SU-DHL-6 (cell line): ENCODE results near the gene LY6G6D.

Source experiments
- H2AFZ ChIP-seq: fragments of 200-600 bp; sonication (generic); 2 replicates; pipeline ENCODE4 v1.6.1; 2014; ENCODE audit warnings: low read depth, mild to moderate bottlenecking, moderate library complexity, mixed read lengths, antibody characterized with exemption, low read length; ENCODE audit not compliant: severe bottlenecking
- H3F3A ChIP-seq: fragments of 200-600 bp; shearing (Covaris generic); 2 replicates; pipeline ENCODE4 v1.6.0; 2016; ENCODE audit warnings: antibody characterized with exemption, mild to moderate bottlenecking; ENCODE audit not compliant: insufficient read depth
- H3K27ac ChIP-seq: fragments of 200-600 bp; sonication (generic); 2 replicates; pipeline ENCODE4 v1.5.1; 2016; ENCODE audit warnings: low read depth, mild to moderate bottlenecking, low read length, moderate library complexity, mixed read lengths
- H3K27me3 ChIP-seq: fragments of 200-600 bp; sonication (generic), shearing (Covaris generic); 2 replicates; pipeline ENCODE4 v1.6.0; 2014; ENCODE audit warnings: mild to moderate bottlenecking, low read length
- H3K36me3 ChIP-seq: fragments of 200-600 bp; sonication (generic); 2 replicates; pipeline ENCODE4 v1.6.1; 2014; ENCODE audit warnings: mild to moderate bottlenecking, low read length, mixed read lengths
- H3K4me2 ChIP-seq: fragments of 300-600, 200-600 bp; shearing (Covaris generic), sonication (generic); 2 replicates; pipeline ENCODE4 v1.6.0; 2014; ENCODE audit warnings: low read length, low read depth, mild to moderate bottlenecking; ENCODE audit not compliant: poor library complexity, severe bottlenecking
- H3K4me3 ChIP-seq: fragments of 200-600 bp; sonication (generic); 2 replicates; pipeline ENCODE4 v1.5.1; 2014; ENCODE audit warnings: antibody characterized with exemption, low read length, mild to moderate bottlenecking, mixed read lengths; ENCODE audit not compliant: insufficient read depth, poor library complexity, severe bottlenecking
- H3K79me2 ChIP-seq: fragments of 200-600 bp; sonication (generic); 2 replicates; pipeline ENCODE4 v1.6.1; 2014; ENCODE audit warnings: mild to moderate bottlenecking, low read length, moderate library complexity; ENCODE audit not compliant: insufficient read depth
- H3K9ac ChIP-seq: fragments of 200-600 bp; sonication (generic); 2 replicates; pipeline ENCODE4 v1.7.0; 2014; ENCODE audit warnings: mild to moderate bottlenecking, low read length
- H3K9me2 ChIP-seq: fragments of 200-600 bp; sonication (generic); replicated peaks from 2 replicates; pipeline ENCODE4 v1.6.1; 2014; ENCODE audit warnings: low read length; ENCODE audit not compliant: insufficient read depth
- H3K9me3 ChIP-seq: fragments of 200-600 bp; sonication (generic); 2 replicates; pipeline ENCODE4 v1.6.1; 2014; ENCODE audit warnings: low read length, mixed read lengths; ENCODE audit not compliant: insufficient read depth
- H4K20me1 ChIP-seq: fragments of 200-600 bp; sonication (generic); 2 replicates; pipeline ENCODE4 v1.6.1; 2014; ENCODE audit warnings: low read depth, mild to moderate bottlenecking, antibody characterized with exemption, low read length, moderate library complexity, mixed read lengths
- CTCF ChIP-seq: fragments of 200-600 bp; sonication (generic); IDR thresholded peaks from one replicate; pipeline ENCODE4 v1.5.1; 2017; ENCODE audit warnings: antibody characterized with exemption, mild to moderate bottlenecking, low read length, moderate library complexity; ENCODE audit not compliant: insufficient read depth, poor library complexity, severe bottlenecking
- EZH2phosphoT487 ChIP-seq: fragments of 200-600 bp; sonication (generic), shearing (Covaris generic); conservative IDR thresholded peaks from 2 replicates; pipeline ENCODE4 v1.6.1; 2018; ENCODE audit warnings: mild to moderate bottlenecking, antibody characterized with exemption, low read length, moderate library complexity, mixed read lengths

LY6G6D gene

GRCh38 chr6:31721351-31722020, 6.3 kb downstream of the LY6G6D start, which contains the start of gene LY6G6C:
TSS of gene LY6G6C (minus strand) at chr6:31721746. CDS start at chr6:31721679, 67 bp downstream.
- H3F3A ChIP-seq, result no peaks in the 10 kb centered on the region
- H3K9me3 ChIP-seq, result no peaks in the 10 kb centered on the region
- H3K4me3 ChIP-seq, result no peak within 1 kb of the TSS
- H4K20me1 ChIP-seq, result no peaks in the 10 kb centered on the region
- no peaks in the 10 kb centered on the region for H3K9me2 ChIP-seq
- H3K4me2 ChIP-seq, result no peak within 1 kb of the TSS
- no peaks in the 10 kb centered on the region for H3K79me2 ChIP-seq
- no peaks in the 10 kb centered on the region for H3K36me3 ChIP-seq
- no peak within 1 kb of the TSS for H3K9ac ChIP-seq
- no peak within 1 kb of the TSS for H2AFZ ChIP-seq
- H3K27ac ChIP-seq, result no peak within 1 kb of the TSS
- no peaks in the 10 kb centered on the region for H3K27me3 ChIP-seq
- TF ChIP-seq EZH2phosphoT487 (no peak), CTCF (no peak)

DNA sequence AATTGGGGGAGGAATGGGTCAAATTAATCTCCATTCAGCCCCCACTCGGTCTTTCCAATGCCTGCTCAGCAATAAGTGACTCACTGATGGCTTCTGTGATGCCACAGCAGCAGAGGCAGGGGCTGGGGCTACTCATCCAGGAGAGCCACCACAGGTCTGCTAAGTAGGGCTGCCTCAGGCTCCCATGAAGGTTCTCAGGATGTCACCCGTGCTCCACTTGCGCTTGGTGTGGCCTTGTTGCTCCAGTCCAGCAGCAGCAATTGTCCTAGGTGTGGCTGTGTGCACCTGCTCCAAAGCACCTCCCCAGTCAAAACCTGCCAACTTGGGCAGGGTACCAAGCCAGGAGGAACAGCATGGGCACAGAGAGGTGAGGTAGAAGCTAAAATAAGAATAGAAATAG, 7.0 kb downstream of the LY6G6D start:
- no peak overlapping the region for H3K4me3 ChIP-seq
- TF ChIP-seq CTCF, result no peak
- no peak for TF ChIP-seq EZH2phosphoT487
- no peaks in the 10 kb centered on the region for H3K27me3 ChIP-seq
- H3K9ac ChIP-seq, result no peak overlapping the region
- no peaks in the 10 kb centered on the region for H3K79me2 ChIP-seq
- no peaks in the 10 kb centered on the region for H3K9me2 ChIP-seq
- H3K27ac ChIP-seq, result no peak overlapping the region
- no peak overlapping the region for H2AFZ ChIP-seq
- H4K20me1 ChIP-seq, result no peaks in the 10 kb centered on the region
- H3K9me3 ChIP-seq, result no peaks in the 10 kb centered on the region
- no peak overlapping the region for H3K4me2 ChIP-seq
- H3K36me3 ChIP-seq, result no peaks in the 10 kb centered on the region
- no peaks in the 10 kb centered on the region for H3F3A ChIP-seq

- no peaks in the 10 kb centered on the region for H3K27me3 ChIP-seq
- TF ChIP-seq EZH2phosphoT487 (no peak), CTCF (no peak)
- H4K20me1 ChIP-seq, result no peaks in the 10 kb centered on the region
- no peaks in the 10 kb centered on the region for H3K36me3 ChIP-seq
- H3K9me3 ChIP-seq, result no peaks in the 10 kb centered on the region
- no peaks in the 10 kb centered on the region for H3K9me2 ChIP-seq
- H3K4me3 ChIP-seq, result no peak within 1 kb of the TSS
- H2AFZ ChIP-seq, result no peak within 1 kb of the TSS
- no peak within 1 kb of the TSS for H3K4me2 ChIP-seq
- H3K79me2 ChIP-seq, result no peaks in the 10 kb centered on the region
- no peak within 1 kb of the TSS for H3K27ac ChIP-seq
- no peak within 1 kb of the TSS for H3K9ac ChIP-seq
- H3F3A ChIP-seq, result peaks cover 4% of the 10 kb centered on the region; the same call in 1 of the 2 replicates
Observed at GRCh38 chr6:31723245-31723979, 8.3 kb downstream of the LY6G6D start, which contains the start of gene MPIG6B. TSS of gene MPIG6B (plus strand) at chr6:31723373. CDS start at chr6:31723384, 11 bp downstream.
